Colon (tissue), 2 donors: ENCODE data around the gene NF2.
A peak's percentile ranks its signal among the peaks of the same experiment; 100 is the strongest.
"Not testable (repeated sequence)": the region's sequence is repeated elsewhere in the genome, so short reads cannot be mapped to it uniquely, and the experiment has no call there.

Experiments
- FAIRE-seq: peaks from 2 replicates; lab custom pipeline; 2012; peaks lifted over from hg19 to GRCh38; lab: Jason Lieb, UNC
- donor health status: control.
- donor health status: control.

Gene NF2

DNA sequence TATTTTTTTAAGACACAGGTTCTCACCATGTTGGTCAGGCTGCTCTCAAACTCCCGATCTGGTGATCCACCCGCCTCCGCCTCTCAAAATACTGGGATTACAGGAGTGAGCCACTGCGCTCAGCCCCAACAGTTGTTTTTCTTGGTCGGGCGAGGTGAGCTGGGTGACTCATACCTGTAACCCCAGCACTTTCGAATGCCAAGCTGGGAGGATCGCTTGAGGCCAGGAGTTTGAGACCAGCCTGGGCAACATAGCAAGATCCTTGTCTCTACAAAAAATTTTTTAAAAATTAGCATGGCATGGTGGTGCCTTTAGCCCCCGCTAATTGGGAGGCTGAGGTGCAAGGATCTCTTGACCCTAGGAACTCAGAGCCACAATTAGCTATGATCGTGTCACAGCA lies 7.0 kb upstream of the NF2 start:
- no peak for FAIRE-seq

DNA sequence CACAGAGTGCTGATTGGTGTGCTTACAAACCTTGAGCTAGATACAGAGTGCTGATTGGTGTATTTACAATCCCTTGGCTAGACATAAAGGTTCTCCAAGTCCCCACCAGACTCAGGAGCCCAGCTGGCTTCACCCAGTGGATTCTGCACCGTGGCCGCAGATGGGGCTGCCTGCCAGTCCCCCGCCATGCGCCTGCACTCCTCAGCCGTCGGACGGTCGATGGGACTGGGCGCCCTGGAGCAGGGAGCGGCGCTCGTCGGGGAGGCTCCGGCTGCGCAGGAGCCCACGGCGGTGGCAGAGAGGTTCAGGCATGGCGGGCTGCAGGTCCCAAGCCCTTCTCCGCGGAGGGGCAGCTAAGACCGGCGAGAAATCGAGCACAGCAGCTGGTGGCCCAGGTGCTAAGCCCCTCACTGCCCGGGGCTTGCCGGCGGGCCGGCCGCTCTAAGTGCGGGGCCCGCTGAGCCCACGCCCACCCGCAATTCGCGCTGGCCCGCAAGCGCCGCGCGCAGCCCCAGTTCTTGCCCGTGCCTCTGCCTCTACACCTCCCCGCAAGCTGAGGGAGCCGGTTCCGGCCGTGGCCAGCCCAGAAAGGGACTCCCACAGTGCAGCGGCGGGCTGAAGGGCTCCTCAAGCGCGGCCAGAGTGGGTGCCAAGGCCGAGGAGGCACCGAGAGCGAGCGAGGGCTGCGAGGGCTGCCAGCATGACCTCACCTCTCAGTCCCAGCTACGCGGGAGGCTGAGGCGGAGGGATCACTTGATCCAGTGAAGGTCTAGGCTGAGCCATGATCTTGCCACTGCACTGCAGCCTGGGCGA lies 5.4 kb upstream of the NF2 start:
- not testable (repeated sequence) for FAIRE-seq

DNA sequence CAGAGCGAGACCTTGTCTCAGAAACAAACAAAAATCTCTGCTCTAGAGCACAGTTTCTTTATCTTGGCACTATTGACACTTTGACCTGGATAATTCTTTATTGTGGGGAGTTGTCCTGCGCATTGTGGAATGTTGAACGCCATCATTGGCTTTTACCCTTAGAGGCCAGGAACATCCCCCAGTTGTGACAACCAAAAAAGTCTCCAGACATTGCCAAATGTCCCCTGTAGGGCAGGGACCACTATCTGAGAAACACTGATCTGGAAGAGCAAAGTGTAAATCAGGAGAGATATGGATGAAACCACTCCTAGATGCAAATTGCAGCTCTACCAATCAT lies 4.8 kb upstream of the NF2 start:
- no peak for FAIRE-seq

DNA sequence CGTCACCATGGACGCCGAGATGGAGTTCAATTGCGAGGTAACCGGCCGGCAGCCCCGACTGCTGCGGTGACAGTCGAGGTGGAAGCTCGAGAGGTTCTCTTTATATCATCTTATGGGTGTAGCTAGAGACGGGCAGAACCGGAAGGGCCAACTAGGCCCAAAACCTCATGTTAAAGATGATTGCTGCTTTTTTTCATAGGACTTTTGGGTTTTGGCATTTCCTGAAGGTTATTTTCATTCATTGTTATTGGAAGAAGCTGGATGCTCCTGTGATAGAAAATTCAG lies 585 bp downstream of the NF2 start:
- FAIRE-seq = no peak

DNA sequence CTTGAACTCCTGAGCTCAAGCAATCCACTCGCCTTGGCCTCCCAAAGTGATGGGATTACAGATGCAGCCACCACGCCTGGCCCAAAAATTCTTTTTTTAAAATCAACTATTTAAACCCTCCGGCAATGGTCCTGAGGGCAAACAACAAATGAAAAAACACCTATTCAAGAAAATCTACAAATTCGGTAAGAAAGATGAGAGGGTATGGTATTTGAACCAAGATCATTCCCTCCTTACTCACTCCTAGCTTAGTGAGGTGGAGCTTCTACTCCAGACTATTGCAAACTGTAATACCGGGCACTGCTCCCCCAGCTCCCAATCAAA lies 2.1 kb downstream of the NF2 start:
- no peak for FAIRE-seq

DNA sequence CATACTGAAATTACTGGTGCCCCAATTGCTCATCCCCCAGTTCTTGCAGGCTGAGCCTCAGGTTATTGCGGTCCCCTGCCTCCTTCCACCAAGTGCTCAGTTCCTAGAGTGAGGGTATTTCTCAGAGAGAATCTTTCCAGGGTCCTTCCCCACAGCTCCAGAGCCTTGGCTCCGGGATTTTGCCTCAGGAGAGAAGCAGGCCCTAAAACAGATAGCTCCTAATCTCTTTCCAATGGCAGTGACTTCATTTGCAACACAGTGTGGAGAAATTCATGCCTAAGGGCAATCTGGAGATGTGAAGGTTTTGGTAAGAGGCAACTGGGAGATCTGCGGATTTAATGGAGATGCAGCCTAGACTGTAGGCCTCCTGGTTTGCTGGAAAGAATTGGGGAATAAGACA lies 2.9 kb downstream of the NF2 start:
- no peak for FAIRE-seq

DNA sequence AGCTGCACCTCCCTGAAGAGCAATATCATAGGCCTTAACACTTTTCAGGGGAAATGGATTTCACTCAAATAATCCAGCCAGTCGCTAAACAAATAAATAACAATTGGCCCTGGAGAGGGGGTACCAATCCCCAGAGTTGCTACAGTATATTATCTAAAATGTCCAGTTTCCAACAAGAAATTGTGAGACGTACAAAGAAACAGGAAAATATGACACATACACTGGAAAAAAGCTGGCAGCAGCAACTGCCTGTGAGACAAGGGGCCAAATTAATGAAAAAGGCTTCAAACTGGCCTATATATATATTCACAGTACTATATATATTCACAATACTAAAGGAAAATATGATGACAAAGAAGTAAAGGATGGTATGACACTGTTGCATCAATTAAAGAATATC lies 4.0 kb downstream of the NF2 start:
- no peak for FAIRE-seq

DNA sequence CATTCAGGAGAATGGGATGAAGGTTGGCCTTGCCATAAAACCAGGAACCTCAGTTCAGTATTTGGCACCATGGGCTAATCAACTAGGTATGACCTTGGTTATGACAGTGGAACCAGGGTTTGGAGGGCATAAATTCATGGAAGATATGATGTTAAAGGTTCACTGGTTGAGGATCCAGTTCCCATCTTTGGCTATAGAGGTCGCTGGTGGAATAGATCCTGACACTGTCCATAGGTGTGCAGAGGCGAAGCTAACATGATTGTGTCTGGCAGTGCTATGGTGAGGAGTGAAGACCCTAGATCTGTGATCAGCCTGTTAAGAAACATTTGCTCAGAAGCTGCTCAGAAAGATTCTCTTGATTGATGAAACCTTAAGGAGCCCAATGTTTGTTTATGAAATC lies 5.7 kb downstream of the NF2 start:
- no peak for FAIRE-seq

DNA sequence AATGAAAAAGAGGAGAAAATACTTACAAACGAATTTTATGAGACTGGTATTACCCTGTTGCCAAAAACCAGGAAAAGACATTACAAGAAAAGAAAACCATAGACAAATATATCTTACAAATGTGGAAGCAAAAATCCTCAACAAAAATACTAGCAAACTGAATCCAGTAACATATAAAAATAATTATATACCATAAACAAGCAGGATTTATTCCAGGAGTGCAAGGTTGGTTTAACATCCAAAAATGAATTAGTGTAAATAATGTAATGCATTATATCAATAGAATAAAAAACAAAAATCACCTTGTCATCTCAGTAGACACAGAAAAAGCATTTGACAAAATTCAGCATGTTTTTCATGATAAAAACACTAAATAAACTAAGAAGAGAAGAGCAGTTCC lies 7.3 kb downstream of the NF2 start:
- no peak for FAIRE-seq

DNA sequence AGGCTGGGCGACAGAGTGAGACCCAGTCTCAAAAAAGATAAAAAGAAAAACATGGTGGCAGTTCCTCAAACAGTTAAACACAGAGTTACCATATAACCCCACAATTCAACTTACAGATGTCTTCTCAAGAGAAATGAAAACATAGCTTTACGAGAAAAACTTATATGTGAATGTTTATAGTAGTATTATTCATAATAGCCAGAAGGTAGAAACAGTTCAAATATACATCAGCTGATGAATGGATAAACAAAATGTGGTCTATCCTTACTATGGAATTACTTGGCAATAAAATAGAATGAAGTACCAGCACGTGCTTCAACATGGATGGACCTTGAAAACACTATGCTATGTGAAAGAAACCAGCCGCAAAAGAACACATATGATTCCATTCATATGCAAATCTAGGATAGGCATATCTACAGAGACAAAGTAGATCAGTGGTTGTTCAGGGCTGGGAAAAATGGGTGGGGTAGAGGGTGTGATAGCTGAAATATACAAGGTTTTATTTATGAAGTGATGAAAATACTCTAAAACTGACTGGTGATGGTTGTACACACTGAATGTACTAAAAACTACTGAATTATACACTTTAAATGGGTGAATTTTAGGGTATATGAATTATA lies 12.4 kb downstream of the NF2 start:
- FAIRE-seq = no peak

DNA sequence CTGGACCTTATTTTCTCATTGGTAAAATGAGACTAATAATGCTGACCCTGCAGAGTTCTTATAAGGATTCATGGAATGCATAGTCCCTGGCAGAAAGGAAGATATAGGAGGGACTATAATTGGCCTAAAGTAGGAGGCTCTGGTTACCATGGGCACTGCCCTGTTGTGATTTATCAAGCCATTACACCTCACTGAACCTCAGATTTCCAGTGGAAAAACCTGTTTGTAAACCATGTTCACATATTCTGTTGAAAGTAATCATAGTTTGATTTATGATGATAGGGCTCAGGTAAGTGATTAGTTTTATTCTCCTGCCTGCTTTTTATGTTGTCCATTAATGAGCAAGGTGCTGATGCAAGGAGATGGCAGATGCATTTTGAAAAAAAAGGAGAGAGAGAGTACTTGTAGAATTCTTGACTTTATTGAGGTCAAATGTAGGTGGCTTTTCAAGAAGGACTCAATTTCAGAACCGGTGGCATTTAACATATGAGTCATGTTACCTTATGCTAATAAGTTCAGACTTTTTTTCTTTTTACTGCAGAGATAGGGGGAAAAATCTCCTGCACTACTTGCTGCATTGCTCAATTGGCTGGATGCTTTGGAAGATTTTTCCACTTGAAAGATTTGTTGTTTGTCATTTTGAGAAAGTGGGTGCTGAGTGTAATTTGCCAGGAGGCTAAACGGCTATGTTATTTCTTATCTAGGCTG lies 14.6 kb downstream of the NF2 start:
- FAIRE-seq = no peak

DNA sequence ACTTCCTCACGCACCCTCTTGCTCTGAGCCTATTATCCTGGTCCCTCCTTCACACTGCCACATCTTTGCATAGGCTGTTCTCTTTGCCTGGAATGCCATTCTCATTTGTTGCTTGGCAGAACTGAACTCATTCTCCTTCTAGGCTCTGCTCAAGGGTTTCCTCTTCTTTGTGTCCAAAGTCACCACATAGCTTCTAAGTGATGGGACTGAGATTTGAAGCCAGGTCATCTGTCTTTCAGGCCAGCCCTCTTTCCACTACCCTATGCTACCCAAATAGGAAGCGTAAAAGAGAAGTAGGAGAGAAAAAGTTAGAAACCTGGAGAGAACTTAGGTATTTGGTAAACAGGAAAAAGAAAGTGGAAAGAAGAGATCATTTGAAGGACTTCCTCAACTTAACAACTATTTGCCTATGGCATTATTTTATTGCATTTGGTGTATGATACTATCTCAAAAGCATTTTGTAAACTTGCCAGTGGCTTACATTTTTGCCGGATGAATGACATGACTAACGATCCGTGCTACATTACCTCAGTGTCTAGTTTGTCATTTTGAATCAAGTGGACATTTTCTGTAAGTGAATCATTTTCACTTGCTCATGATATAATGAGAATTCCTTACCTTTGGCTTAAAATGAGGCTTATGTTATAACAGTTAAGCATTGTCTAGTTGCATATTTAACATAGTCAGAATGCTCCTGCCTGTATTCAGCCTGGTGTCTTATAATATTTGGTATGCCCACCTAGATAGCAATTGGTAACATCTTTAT lies 18.5 kb downstream of the NF2 start:
- peak; percentile 5 for FAIRE-seq

DNA sequence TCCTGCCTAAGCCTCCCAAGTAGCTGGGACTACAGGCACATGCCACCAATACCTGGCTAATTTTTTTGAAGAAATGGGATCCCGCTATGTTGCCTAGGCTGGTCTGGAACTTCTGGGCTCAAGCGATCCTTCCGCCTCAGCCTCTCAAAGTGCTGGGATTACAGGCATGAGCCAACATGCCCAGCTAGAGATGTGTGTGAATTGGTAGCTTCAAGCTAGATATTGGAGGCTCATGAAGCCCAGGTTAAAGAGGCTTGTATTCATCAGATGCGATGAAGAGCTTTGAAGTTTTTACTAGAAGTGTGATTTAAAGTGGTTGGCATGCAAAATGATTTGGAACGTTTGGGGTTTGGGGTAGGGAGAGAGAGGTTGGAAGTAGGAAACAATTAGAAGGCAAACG lies 19.6 kb downstream of the NF2 start:
- FAIRE-seq = no peak

DNA sequence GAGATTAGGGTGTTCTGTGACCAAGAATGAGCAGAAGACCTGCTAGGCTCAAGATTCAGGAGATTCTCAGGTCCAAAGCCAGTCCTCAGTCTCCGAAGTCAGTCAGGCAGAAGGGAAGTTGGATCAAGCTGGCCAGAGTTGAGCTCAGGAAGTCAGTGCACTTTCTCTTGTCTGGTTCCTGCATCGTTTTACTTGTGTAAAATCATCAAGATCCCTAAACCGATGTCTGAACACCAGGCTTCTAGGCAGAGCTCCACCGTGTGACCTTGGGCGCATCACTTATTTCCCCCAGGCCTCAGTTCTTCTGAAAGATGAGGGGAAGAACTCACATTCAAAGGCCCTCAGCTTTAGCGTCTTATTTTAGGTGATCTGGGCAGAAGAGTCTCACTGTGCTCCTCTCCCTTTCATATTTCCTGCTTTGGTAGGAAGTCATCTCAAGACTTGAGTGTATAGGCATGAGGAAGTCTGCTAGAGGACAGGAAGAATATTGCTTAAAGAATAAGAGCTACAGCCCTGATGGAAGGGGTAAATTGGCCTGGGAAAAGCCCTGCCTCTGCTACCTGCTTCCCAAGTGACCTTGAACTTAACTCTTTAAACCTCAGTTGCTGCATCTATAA lies 20.2 kb downstream of the NF2 start:
- FAIRE-seq = no peak

DNA sequence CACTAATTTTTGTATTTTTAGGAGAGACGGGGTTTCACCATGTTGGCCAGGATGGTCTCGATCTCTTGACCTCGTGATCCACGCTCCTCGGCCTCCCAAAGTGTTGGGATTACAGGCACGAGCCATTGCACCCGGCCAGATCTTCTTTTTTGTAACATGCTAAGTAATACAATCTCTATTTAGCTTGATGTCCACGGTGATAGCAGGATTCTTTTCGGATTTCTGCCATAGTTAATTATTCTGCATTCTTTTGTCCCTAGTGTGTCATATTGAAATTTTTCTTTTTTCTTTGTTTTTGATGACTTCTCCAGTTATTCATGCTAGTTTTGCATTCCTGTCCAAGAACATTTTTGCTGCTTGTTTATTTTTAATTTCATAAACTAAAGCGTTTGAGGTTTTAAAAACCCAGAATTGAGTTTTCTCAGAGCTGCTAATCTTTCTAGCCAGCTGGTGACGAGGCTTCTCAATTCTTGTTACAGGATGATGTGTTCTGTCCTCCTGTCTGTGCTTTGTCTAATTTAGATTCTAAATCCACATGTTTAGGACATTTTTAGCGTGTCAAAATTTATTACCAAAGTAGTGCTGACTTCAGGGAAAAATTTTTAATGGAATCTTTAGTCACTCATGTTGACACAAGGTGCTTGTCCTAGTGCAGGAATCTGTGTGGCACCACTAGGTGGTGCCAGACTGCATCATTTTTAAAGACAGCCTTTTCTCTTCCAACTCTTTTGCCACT lies 21.8 kb downstream of the NF2 start:
- FAIRE-seq = no peak

DNA sequence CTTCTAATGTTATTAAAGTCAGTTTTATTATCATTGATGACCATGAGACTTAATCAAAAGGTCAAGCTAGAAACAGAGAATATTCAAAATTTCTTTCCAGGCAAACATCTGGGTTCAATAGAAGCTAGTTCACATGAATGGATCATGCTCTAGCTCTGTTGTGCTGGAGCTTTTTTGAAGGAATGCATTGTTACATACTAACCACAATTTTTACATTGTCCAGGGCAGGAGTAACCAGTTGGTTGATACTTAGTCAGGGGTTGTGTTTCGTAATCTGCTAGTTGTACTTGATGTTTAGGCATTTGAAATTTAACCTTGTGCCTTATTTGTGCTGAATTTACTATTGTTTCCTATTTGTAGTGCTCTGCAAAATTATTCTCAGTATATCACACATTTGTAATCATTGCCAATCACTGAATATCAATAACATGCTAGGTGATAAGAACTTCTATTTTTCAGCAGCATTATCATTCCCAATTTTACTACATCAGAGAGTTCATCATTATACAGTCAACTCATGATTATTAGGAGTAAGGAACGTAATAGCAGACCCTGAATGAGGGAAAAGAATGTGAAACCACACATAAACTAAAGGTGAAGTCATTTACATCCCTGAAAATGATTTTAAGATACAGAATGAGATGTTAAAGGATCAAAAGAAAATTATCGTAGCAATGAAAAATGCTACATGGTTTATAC lies 23.2 kb downstream of the NF2 start:
- no peak for FAIRE-seq

DNA sequence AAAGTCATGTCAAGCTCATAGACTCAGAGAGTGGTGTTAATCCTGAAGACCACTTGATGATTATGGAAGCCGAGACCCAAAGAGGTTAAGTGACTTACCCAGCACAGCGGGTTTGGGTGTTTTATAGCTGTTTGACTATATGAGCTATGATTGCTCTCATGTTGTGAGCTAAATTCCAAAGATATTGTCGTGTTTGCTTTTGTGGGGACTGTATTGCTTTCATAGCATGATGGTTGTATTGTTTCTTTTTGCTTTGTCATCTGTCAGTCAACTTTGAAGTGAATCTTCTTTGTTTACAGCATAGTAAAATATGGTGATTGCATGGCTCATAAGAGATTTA lies 23.7 kb downstream of the NF2 start:
- FAIRE-seq = no peak

DNA sequence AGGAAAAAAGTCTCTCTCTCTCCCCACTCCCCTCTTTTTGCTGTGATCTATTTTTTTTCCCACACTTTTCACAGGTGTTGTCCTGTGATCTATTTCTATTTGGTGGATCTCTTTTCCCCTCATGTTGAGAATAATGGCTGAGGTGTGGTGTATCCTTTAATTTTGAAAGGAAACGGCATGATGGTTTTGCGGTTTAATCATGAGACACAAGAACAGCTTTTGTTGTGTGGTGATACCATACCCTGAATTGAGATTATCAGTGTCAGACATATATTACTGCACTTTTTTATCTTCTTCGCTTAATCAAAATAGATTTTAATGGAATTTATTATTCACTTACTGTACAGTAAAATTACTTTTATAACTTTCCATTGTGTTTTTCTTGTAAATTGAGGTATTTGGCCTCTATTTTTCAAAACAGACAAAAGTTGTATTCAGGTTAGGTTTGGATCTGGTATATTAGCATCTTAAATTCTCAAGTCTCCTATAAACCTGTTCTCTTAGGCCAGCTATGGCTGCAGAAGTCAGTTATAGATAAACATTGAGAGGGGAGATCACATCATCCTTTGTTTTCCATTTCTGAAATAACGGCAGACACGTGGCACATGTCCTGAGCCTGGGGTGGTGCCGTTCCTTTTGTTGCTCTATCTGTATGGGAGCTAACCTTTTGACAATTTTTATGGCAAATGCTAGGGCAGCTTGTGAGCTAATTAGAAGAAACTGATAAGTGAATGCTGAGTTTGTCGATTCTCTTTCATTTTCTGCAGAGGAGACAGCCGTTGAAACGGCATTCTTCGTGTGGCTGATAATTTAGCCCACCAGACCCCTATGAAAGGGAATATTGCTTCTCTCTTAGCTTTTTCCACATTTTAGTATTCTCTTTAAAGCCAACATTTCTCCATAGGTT lies 25.8 kb downstream of the NF2 start:
- FAIRE-seq = no peak

DNA sequence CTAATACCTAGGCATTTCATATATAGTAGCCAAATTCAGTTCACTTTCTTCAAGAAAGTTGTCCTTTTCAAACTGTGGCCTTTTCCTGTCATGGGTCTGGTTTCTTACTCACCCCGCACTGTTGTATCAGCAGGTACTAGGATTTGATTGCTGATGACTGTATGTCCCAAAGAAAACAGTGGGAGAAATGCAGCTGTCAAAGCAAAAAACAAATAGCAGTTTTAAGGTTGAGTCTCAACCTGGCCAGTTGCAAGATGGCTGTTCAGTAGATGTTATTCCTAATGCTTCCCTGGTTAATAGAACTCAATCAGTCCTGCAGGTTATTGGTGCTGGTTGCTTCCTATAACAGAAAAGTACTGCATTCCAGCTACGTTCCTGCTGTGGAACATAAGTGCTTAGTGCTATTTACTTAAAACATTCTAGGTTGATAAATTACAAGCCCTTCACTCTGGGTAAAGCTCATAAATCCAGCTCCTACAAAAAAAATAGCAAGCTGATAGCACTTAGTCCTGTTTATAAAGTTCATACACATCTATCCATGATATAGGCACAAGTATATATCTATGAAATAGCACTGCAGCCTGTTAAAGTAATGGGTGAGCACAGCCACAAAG lies 26.6 kb downstream of the NF2 start:
- FAIRE-seq = no peak

DNA sequence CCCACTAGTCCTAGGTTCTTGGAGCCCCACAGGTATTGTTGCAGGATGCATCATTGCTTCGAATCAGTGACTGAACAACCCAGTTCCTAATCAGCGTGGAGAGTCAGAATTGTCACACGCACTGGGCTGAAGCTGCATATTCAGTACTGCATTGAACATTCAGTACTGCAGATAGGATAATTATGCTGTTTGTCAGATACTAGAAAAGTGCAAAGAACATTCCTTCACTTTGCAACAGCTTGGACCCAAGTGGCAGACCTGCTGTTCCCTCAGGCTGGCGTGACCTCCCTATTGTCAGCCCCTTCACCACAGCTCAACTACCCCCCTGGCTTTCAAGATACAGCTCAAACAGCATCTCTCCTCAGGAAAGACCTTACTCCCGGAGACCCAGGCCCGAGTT lies 27.6 kb downstream of the NF2 start:
- no peak for FAIRE-seq
